ENCODE measurements around the gene KRTAP5-3.

DNA sequence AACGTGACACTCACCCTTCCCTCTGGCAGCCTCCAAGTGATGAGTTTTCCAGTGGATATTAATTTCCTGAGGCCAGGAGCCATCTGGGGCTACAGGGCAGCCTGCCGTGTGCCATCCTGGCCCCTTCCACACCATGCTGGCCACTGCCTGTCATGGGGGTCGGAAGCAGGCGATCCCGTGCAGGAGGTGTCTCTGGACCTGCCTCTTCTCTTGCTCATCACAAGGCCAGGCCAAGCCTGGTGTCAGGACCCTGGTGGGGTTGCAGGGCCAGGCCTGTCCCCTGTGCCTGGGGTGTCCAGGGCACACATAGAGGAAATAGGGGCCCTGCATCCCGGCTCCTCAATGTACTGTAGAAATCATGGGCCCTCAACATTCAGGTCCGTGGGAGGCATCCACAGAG, 3.6 kb downstream of the KRTAP5-3 start:
- TF ChIP-seq, protein P1, sequence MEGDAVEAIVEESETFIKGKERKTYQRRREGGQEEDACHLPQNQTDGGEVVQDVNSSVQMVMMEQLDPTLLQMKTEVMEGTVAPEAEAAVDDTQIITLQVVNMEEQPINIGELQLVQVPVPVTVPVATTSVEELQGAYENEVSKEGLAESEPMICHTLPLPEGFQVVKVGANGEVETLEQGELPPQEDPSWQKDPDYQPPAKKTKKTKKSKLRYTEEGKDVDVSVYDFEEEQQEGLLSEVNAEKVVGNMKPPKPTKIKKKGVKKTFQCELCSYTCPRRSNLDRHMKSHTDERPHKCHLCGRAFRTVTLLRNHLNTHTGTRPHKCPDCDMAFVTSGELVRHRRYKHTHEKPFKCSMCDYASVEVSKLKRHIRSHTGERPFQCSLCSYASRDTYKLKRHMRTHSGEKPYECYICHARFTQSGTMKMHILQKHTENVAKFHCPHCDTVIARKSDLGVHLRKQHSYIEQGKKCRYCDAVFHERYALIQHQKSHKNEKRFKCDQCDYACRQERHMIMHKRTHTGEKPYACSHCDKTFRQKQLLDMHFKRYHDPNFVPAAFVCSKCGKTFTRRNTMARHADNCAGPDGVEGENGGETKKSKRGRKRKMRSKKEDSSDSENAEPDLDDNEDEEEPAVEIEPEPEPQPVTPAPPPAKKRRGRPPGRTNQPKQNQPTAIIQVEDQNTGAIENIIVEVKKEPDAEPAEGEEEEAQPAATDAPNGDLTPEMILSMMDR (tag by site-specific recombination; IDR thresholded peaks at IDR 0.05), result no peak
- TF ChIP-seq ZNF792 (tag by site-specific recombination; IDR thresholded peaks at IDR 0.05) (no peak), ELK4 (IDR thresholded peaks at IDR 0.05; ENCODE audit: borderline replicate concordance, low read depth, low read length) (no peak), ZBTB7A (tag by site-specific recombination; IDR thresholded peaks at IDR 0.05; ENCODE audit: low read depth) (no peak), PBX3 (CRISPR knock-in tag; IDR thresholded peaks at IDR 0.05) (no peak), ZNF596 (tag by site-specific recombination; IDR thresholded peaks at IDR 0.05) (no peak), ZNF433 (tag by site-specific recombination; IDR thresholded peaks at IDR 0.05; ENCODE audit: low read depth) (no peak), HOXA7 (CRISPR knock-in tag; IDR thresholded peaks at IDR 0.05; ENCODE audit: borderline replicate concordance) (no peak), ZNF777 (tag by site-specific recombination; IDR thresholded peaks at IDR 0.05; ENCODE audit: borderline replicate concordance) (no peak)
- TF ChIP-seq, protein P2, sequence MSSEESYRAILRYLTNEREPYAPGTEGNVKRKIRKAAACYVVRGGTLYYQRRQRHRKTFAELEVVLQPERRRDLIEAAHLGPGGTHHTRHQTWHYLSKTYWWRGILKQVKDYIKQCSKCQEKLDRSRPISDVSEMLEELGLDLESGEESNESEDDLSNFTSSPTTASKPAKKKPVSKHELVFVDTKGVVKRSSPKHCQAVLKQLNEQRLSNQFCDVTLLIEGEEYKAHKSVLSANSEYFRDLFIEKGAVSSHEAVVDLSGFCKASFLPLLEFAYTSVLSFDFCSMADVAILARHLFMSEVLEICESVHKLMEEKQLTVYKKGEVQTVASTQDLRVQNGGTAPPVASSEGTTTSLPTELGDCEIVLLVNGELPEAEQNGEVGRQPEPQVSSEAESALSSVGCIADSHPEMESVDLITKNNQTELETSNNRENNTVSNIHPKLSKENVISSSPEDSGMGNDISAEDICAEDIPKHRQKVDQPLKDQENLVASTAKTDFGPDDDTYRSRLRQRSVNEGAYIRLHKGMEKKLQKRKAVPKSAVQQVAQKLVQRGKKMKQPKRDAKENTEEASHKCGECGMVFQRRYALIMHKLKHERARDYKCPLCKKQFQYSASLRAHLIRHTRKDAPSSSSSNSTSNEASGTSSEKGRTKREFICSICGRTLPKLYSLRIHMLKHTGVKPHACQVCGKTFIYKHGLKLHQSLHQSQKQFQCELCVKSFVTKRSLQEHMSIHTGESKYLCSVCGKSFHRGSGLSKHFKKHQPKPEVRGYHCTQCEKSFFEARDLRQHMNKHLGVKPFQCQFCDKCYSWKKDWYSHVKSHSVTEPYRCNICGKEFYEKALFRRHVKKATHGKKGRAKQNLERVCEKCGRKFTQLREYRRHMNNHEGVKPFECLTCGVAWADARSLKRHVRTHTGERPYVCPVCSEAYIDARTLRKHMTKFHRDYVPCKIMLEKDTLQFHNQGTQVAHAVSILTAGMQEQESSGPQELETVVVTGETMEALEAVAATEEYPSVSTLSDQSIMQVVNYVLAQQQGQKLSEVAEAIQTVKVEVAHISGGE (tag by site-specific recombination; conservative IDR thresholded peaks at IDR 0.05; ENCODE audit: low read depth), result no peak
- TF ChIP-seq, protein P3, sequence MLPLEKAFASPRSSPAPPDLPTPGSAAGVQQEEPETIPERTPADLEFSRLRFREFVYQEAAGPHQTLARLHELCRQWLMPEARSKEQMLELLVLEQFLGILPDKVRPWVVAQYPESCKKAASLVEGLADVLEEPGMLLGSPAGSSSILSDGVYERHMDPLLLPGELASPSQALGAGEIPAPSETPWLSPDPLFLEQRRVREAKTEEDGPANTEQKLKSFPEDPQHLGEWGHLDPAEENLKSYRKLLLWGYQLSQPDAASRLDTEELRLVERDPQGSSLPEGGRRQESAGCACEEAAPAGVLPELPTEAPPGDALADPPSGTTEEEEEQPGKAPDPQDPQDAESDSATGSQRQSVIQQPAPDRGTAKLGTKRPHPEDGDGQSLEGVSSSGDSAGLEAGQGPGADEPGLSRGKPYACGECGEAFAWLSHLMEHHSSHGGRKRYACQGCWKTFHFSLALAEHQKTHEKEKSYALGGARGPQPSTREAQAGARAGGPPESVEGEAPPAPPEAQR (tag by site-specific recombination; IDR thresholded peaks at IDR 0.05), result no peak
- TF ChIP-seq, protein P4, sequence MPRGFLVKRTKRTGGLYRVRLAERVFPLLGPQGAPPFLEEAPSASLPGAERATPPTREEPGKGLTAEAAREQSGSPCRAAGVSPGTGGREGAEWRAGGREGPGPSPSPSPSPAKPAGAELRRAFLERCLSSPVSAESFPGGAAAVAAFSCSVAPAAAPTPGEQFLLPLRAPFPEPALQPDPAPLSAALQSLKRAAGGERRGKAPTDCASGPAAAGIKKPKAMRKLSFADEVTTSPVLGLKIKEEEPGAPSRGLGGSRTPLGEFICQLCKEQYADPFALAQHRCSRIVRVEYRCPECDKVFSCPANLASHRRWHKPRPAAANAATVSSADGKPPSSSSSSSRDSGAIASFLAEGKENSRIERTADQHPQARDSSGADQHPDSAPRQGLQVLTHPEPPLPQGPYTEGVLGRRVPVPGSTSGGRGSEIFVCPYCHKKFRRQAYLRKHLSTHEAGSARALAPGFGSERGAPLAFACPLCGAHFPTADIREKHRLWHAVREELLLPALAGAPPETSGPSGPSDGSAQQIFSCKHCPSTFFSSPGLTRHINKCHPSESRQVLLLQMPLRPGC (tag by site-specific recombination; IDR thresholded peaks at IDR 0.05), result no peak

All from HEK293 (cell line).